H1 (cell line): ENCODE data around the gene TTC28. TPM values are rescaled to one million over a fixed set of nuclear protein-coding genes. Genes with fewer than 3 reads are reported as not detected.

Experiments
- CHD7 ChIP-seq: fragments of 300-600 bp; sonication (generic); IDR thresholded peaks from 2 replicates; pipeline ENCODE4 v1.7.1; 2012; ENCODE audit warnings: low read length, moderate library complexity, mild to moderate bottlenecking, inconsistent platforms; ENCODE audit not compliant: insufficient replicate concordance
- NRF1 ChIP-seq: IDR thresholded peaks from 2 replicates; pipeline ENCODE4 v1.6.1; 2011; ENCODE audit warnings: mild to moderate bottlenecking, low read depth, low read length, improper control_type of control experiment
- RBBP5 ChIP-seq: IDR thresholded peaks from 2 replicates; pipeline ENCODE4 v1.7.1; 2012; ENCODE audit warnings: low read depth, mild to moderate bottlenecking, inconsistent platforms, low read length, moderate library complexity, borderline replicate concordance
- RFX5 ChIP-seq: IDR thresholded peaks from 2 replicates; pipeline ENCODE4 v1.6.1; 2011; ENCODE audit warnings: low read depth, low read length, improper control_type of control experiment, borderline replicate concordance
- RNF2 ChIP-seq: fragments of 200-900, 300-1000 bp; sonication (generic); IDR thresholded peaks from 2 replicates; pipeline ENCODE4 v1.7.1; 2016; ENCODE audit warnings: borderline replicate concordance, low read depth, mild to moderate bottlenecking, antibody characterized with exemption, low read length; ENCODE audit not compliant: poor library complexity, severe bottlenecking; ENCODE audit errors: missing control alignments
- SIRT6 ChIP-seq: IDR thresholded peaks from one replicate; pipeline ENCODE4 v1.7.1; 2012; ENCODE audit warnings: low read length, inconsistent platforms
- SRF ChIP-seq: IDR thresholded peaks from 2 replicates; pipeline ENCODE4 v1.6.1; 2011; ENCODE audit warnings: mild to moderate bottlenecking, low read depth, low read length, moderate library complexity
- TBP ChIP-seq: IDR thresholded peaks from 2 replicates; pipeline ENCODE4 v1.6.1; 2011; ENCODE audit warnings: low read depth, low read length, improper control_type of control experiment
- TCF12 ChIP-seq: IDR thresholded peaks from 2 replicates; pipeline ENCODE4 v1.6.1; 2011; ENCODE audit warnings: low read depth, mild to moderate bottlenecking, low read length
- polyA plus RNA-seq, 7 experiments: library from polyadenylated mRNA; depleted of rRNA in 3 of 7; stranded (reverse) in 5 of 7; unstranded in 2 of 7; fragments of >200 nt in 5 of 7; fragments of 200-250 nt in 2 of 7; gene quantifications; 1 replicate in 5 of 7; 2 replicates in 1 of 7; 4 replicates in 1 of 7; pipeline versions ENCODE4 v1.2.1 to v1.2.3, GENCODE V29; 2011 to 2013; ENCODE audit warnings: missing spikeins in 2 of 7, mixed read lengths in 2 of 7
- total RNA-seq: library from RNA; stranded (reverse); fragmentation: NEBNext Ultra II Directional; extraction: Animal tissue kit (Norgen Biotek cat#: 25700); gene quantifications from 2 replicates; pipeline ENCODE4 v1.2.1, GENCODE V29; 2021

Gene TTC28
- total and polyA plus RNA-seq, 2 of the 8 experiments (the other 6 are each of a cell fraction or from before 2014, with no cell fraction given) = 2.6 to 12.6 TPM

DNA sequence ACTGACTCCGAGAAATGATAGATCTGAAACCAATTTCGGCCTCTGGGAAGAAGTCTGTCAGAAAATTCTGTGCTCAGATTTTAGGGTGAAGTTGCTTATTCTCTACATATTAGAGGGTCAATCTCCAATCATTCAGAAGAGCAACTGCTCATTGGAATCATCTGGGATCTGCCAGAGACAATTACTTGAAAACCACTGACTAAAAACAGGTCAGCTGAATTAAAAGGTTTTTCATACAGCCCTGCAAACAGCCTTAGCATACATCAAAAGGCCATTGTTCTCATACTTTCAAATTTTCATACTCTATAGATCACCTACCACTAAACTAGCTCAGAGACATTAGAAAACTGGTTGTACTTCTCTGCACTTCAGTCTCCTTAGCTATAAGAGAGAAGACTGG lies 470.9 kb downstream of the TTC28 start (continued):
- TF ChIP-seq CHD7 (no peak), RFX5 (no peak), SRF (no peak), RNF2 (no peak), TCF12 (no peak), NRF1 (no peak), SIRT6 (no peak), TBP (no peak), RBBP5 (no peak)
